Measurements from ENCODE around the gene STAC. TPM values are rescaled to one million over a fixed set of nuclear protein-coding genes. Genes with fewer than 3 reads are reported as not detected.
"Not testable (repeated sequence)": the region's sequence is repeated elsewhere in the genome, so short reads cannot be mapped to it uniquely, and the experiment has no call there.

Gene STAC
- total and polyA plus RNA-seq, 4 donors, result 0.21 to 0.56 (median 0.39) TPM

- 50% methylated on average over 2 of the region's 2 CpGs for WGBS
- H3K36me3 ChIP-seq (ENCODE audit: control insufficient read depth in 4 of 4, insufficient read depth in 3 of 4, low read depth in 1 of 4, low read length in 3 of 4), result no peaks in the 10 kb centered on the region
Observed at GRCh38 chr3:36575241-36575640, 194.9 kb downstream of the STAC start.

GRCh38 chr3:36578418-36578817, 198.1 kb downstream of the STAC start:
- DNase-seq (ENCODE audit: low spot score); H3K27me3 ChIP-seq (ENCODE audit: control insufficient read depth in 4 of 4, insufficient read depth in 4 of 4, low read length in 3 of 4); H3K4me3 ChIP-seq (ENCODE audit: low read depth in 1 of 3, low read length in 3 of 3); H3K36me3 ChIP-seq (ENCODE audit: control insufficient read depth in 4 of 4, insufficient read depth in 3 of 4, low read depth in 1 of 4, low read length in 3 of 4); H3K9ac ChIP-seq (ENCODE audit: low read depth in 1 of 2, low read length in 2 of 2); H3K4me1 ChIP-seq (ENCODE audit: control insufficient read depth in 4 of 4, insufficient read depth in 4 of 4, low read length in 3 of 4); H3K27ac ChIP-seq (ENCODE audit: low read depth in 1 of 2, low read length in 2 of 2): not testable (repeated sequence)
- peaks cover 0 to 11% (median 3%) of the 10 kb centered on the region in 4 donors for H3K9me3 ChIP-seq (ENCODE audit: control insufficient read depth in 4 of 4, low read length in 3 of 4)
- WGBS, result 70% methylated on average over 4 of the region's 4 CpGs

More at GRCh38 chr3:36575241-36575640, 194.9 kb downstream of the STAC start:
- H3K27ac ChIP-seq (ENCODE audit: low read depth in 1 of 2, low read length in 2 of 2), result no peak overlapping the region
- H3K4me1 ChIP-seq (ENCODE audit: control insufficient read depth in 4 of 4, insufficient read depth in 4 of 4, low read length in 3 of 4), result no peaks in the 10 kb centered on the region
- peaks cover 0 to 4% (median 0%) of the 10 kb centered on the region in 4 donors for H3K27me3 ChIP-seq (ENCODE audit: control insufficient read depth in 4 of 4, insufficient read depth in 4 of 4, low read length in 3 of 4)
- no peak overlapping the region for H3K4me3 ChIP-seq (ENCODE audit: low read depth in 1 of 3, low read length in 3 of 3)
- no peak for DNase-seq (ENCODE audit: low spot score)
- H3K9me3 ChIP-seq (ENCODE audit: control insufficient read depth in 4 of 4, low read length in 3 of 4), result peaks cover 0 to 11% (median 3%) of the 10 kb centered on the region in 4 donors
- no peak overlapping the region for H3K9ac ChIP-seq (ENCODE audit: low read depth in 1 of 2, low read length in 2 of 2)
- no peak for TF ChIP-seq EGR1 (IDR thresholded peaks at IDR 0.05; ENCODE audit: low read depth in 2 of 2)
- no peak for TF ChIP-seq NR2F2 (IDR thresholded peaks at IDR 0.05)
- TF ChIP-seq RXRA (IDR thresholded peaks at IDR 0.05), result no peak
- no peak for TF ChIP-seq TAF1 (conservative IDR thresholded peaks at IDR 0.05)
- TF ChIP-seq JUND (IDR thresholded peaks at IDR 0.05), result no peak
- TF ChIP-seq FOXA2 (IDR thresholded peaks at IDR 0.05), result no peak
- no peak for TF ChIP-seq ATF3 (IDR thresholded peaks at IDR 0.05)
- TF ChIP-seq REST (IDR thresholded peaks at IDR 0.05), result no peak
- no peak for TF ChIP-seq RAD21 (IDR thresholded peaks at IDR 0.05)

- no peaks in the 10 kb centered on the region for H3K27me3 ChIP-seq (ENCODE audit: control insufficient read depth in 4 of 4, insufficient read depth in 4 of 4, low read length in 3 of 4)
- WGBS, result 35% methylated on average over 1 of the region's 1 CpG
- no peak for DNase-seq (ENCODE audit: low spot score)
- peaks cover 0 to 11% (median 3%) of the 10 kb centered on the region in 4 donors for H3K9me3 ChIP-seq (ENCODE audit: control insufficient read depth in 4 of 4, low read length in 3 of 4)
- H3K27ac ChIP-seq (ENCODE audit: low read depth in 1 of 2, low read length in 2 of 2), result no peak overlapping the region
- no peak for TF ChIP-seq RAD21 (IDR thresholded peaks at IDR 0.05)
- TF ChIP-seq MAX (IDR thresholded peaks at IDR 0.05), result no peak
- TF ChIP-seq GABPA (IDR thresholded peaks at IDR 0.05 in 1 of 2, conservative IDR thresholded peaks at IDR 0.05 in 1 of 2), result no peak
- TF ChIP-seq FOXA1 (IDR thresholded peaks at IDR 0.05), result no peak
- TF ChIP-seq HNF4G (IDR thresholded peaks at IDR 0.05), result no peak
- TF ChIP-seq FOXA2 (IDR thresholded peaks at IDR 0.05), result no peak
- TF ChIP-seq YY1 (IDR thresholded peaks at IDR 0.05), result no peak
- TF ChIP-seq NR2F2 (IDR thresholded peaks at IDR 0.05), result no peak
- TF ChIP-seq ATF3 (IDR thresholded peaks at IDR 0.05), result no peak
- no peak for TF ChIP-seq HNF4A (conservative IDR thresholded peaks at IDR 0.05)
- TF ChIP-seq EGR1 (IDR thresholded peaks at IDR 0.05; ENCODE audit: low read depth in 2 of 2), result no peak
- TF ChIP-seq SP1 (IDR thresholded peaks at IDR 0.05), result no peak
- TF ChIP-seq ZBTB33 (IDR thresholded peaks at IDR 0.05), result no peak
- TF ChIP-seq TAF1 (conservative IDR thresholded peaks at IDR 0.05), result no peak
- no peak for TF ChIP-seq JUND (IDR thresholded peaks at IDR 0.05)
- no peaks in the 10 kb centered on the region for H3K4me1 ChIP-seq (ENCODE audit: control insufficient read depth in 4 of 4, insufficient read depth in 4 of 4, low read length in 3 of 4)
- no peak overlapping the region for H3K4me3 ChIP-seq (ENCODE audit: low read depth in 1 of 3, low read length in 3 of 3)
- no peaks in the 10 kb centered on the region for H3K36me3 ChIP-seq (ENCODE audit: control insufficient read depth in 4 of 4, insufficient read depth in 3 of 4, low read depth in 1 of 4, low read length in 3 of 4)
- no peak overlapping the region for H3K9ac ChIP-seq (ENCODE audit: low read depth in 1 of 2, low read length in 2 of 2)
Observed at GRCh38 chr3:36579746-36580145, 199.4 kb downstream of the STAC start.
